Psoas muscle (tissue), 8 donors: ENCODE results near the gene EDARADD. TPM values are rescaled to one million over a fixed set of nuclear protein-coding genes. Genes with fewer than 3 reads are reported as not detected.
"Not testable (repeated sequence)": the region's sequence is repeated elsewhere in the genome, so short reads cannot be mapped to it uniquely, and the experiment has no call there.

ENCODE experiments used
- ATAC-seq, 4 donors: fragments of 200-7000 bp; cut with Tn5 transposase; one replicate each; pipeline ENCODE4 v1.9.1; 2020; ENCODE audit warnings: moderate library complexity in 3 of 4, mild to moderate bottlenecking in 2 of 4
- DNase-seq, 2 donors: peaks; one replicate each; pipeline ENCODE4 v3.0.0-alpha.2; 2020
- H3K27ac ChIP-seq: fragments of 200-600 bp; one replicate; pipeline ENCODE4 v1.8.0; 2022
- H3K27me3 ChIP-seq, 3 donors: fragments of 200-600 bp in 1 of 3; one replicate each; pipeline versions ENCODE4 v1.6.1 to v1.8.0; 2013 to 2022; ENCODE audit warnings: low read length in 2 of 3, mild to moderate bottlenecking in 2 of 3, moderate library complexity in 1 of 3; ENCODE audit not compliant: insufficient read depth in 3 of 3
- H3K36me3 ChIP-seq, 2 donors: fragments of 200-600 bp in 1 of 2; one replicate each; pipeline versions ENCODE4 v1.6.1 to v1.8.0; 2013 to 2022; ENCODE audit warnings: low read depth in 1 of 2, mild to moderate bottlenecking in 1 of 2, moderate library complexity in 1 of 2; ENCODE audit not compliant: insufficient read depth in 1 of 2
- H3K4me1 ChIP-seq: fragments of 200-600 bp; one replicate; pipeline ENCODE4 v1.8.0; 2022
- H3K4me3 ChIP-seq: fragments of 200-600 bp; one replicate; pipeline ENCODE4 v1.8.0; 2022; ENCODE audit warnings: mild to moderate bottlenecking
- H3K9me3 ChIP-seq: fragments of 200-600 bp; one replicate; pipeline ENCODE4 v1.8.0; 2022
- CTCF ChIP-seq: fragments of 200-600 bp; IDR thresholded peaks from one replicate; pipeline ENCODE4 v1.8.0; 2022; ENCODE audit warnings: antibody characterized with exemption
- WGBS, 3 donors: extraction: QIAGEN DNeasy Blood & Tissue Kit; methylation state at CpG; one replicate each; pipeline versions ENCODE4 v1.1.6 to v1.1.7; 2013; 5-methylcytosine and 5-hydroxymethylcytosine counted together
- intact Hi-C, 2 donors: fragments of 100-400 bp; cut with DNase I; formaldehyde crosslinking; loops; one replicate each; pipeline versions ENCODE4 v1.11.0 to v1.14.2; 2022
- polyA plus RNA-seq, 3 donors: library from polyadenylated mRNA; stranded (reverse); fragments of 200-250 nt; gene quantifications; one replicate each; pipeline ENCODE4 v1.2.3, GENCODE V29; 2013
- total RNA-seq, 4 donors: library from RNA; stranded (reverse); fragmentation: NEBNext Ultra II Directional in 2 of 4; extraction: Animal tissue kit (Norgen Biotek cat#: 25700) in 2 of 4; gene quantifications; one replicate each; pipeline versions ENCODE4 v1.2.1 to v1.2.4, GENCODE V29; 2021 to 2023
- donor health status: healthy with polysubstance abuse.
- donor health status: DM: no; HTN: no; CAD: no; lungs with moderate emphysema.
- donor health status: Bipolar disorder and iron deficiency.
- donor health status: healthy.
- donor health status: DM: yes; HTN: yes; CAD: no.
- donor health status: DM: no; HTN: no; CAD: no.
- donor health status: DM: no; HTN: no; CAD: no.
- donor health status: DM: yes; HTN: yes; CAD: no.

Gene EDARADD
- total and polyA plus RNA-seq, 7 donors: 0.05 to 0.25 TPM; not detected in 5

DNA sequence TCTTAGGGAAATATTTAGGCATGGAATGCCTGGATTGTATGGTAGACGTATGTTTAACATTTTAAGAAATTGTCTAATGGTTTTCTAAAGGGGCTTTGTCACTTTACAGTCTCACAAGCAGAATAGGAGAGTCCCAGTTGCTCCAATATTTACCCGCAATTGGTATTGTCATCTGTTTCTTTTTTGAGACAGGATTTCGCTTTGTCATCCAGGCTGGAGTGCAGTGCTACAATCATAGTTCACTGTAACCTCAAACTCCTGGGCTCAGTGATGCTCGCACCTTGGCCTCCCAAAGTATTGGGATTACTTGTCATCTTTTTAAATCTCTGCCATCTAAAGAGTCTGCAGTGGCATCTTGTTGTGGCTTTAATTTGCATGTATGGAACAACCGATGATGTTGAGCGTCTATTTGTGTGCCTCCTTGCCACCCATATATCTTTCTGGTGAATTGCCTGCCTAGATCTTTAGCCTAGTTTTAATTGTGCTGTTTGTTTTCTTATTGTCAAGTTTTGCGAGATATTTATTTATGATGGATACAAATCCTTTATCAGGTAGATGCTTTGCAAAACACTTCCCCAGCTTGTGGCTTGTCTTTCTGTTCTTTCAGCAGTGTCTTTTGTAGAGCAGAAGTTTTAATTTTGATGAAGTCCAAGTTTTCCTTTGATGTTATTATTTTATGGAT lies 32.0 kb upstream of the EDARADD start:
- Histone ChIP-seq H3K27me3 (peaks cover 0 to 2% (median 0%) of the 10 kb centered on the region in 3 donors), H3K4me3 (no peak overlapping the region), H3K9me3 (no peaks in the 10 kb centered on the region), H3K27ac (no peak overlapping the region), H3K36me3 (no peaks in the 10 kb centered on the region), H3K4me1 (no peaks in the 10 kb centered on the region)
- no peak for DNase-seq
- no peak for ATAC-seq
- intact Hi-C loops: no loop called here
- WGBS, 3 donors: 83 to 86% (median 85%) methylated on average over 7 of the region's 7 CpGs
- TF ChIP-seq CTCF: no peak

DNA sequence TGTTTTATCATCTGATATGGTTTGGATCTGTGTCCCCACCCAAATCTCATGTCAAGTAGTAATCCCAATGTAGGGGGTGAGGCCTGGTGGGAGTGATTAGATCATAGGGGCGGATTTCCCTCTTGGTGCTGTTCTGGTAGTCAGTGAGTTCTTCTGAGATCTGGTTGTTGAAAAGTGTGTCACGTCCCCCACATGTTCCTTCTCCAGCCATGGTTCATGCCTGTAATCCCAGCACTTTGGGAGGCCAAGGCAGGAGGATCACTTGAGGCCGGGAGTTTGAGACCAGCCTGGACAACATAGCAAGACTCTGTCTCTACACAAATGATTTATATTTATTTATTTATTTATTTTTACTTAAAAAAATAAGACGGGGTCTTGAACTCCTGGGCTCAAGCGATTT lies 30.8 kb upstream of the EDARADD start:
- Histone ChIP-seq H3K4me1 (no peaks in the 10 kb centered on the region), H3K27ac (no peak overlapping the region), H3K9me3 (no peaks in the 10 kb centered on the region), H3K36me3 (no peaks in the 10 kb centered on the region), H3K4me3 (no peak overlapping the region), H3K27me3 (peaks cover 0 to 2% (median 0%) of the 10 kb centered on the region in 3 donors)
- intact Hi-C loops: no loop called here
- DNase-seq (no peak), ATAC-seq (no peak)
- 86 to 97% (median 95%) methylated on average over 5 of the region's 5 CpGs for WGBS, 3 donors
- no peak for TF ChIP-seq CTCF

- no peaks in the 10 kb centered on the region for H3K4me1 ChIP-seq
- no peak for DNase-seq
- no peaks in the 10 kb centered on the region for H3K9me3 ChIP-seq
- H3K27me3 ChIP-seq: no peaks in the 10 kb centered on the region
- no peak for TF ChIP-seq CTCF
- no peak overlapping the region for H3K27ac ChIP-seq
- whole genome bisulfite sequencing, 3 donors: 54 to 60% (median 59%) methylated on average over 7 of the region's 7 CpGs
- H3K36me3 ChIP-seq: no peaks in the 10 kb centered on the region
- ATAC-seq: no peak
- intact Hi-C loops: no loop called here
- H3K4me3 ChIP-seq: no peak overlapping the region
These were observed 28.0 kb upstream of the EDARADD start for GRCh38 chr1:236365999-236366570.

DNA sequence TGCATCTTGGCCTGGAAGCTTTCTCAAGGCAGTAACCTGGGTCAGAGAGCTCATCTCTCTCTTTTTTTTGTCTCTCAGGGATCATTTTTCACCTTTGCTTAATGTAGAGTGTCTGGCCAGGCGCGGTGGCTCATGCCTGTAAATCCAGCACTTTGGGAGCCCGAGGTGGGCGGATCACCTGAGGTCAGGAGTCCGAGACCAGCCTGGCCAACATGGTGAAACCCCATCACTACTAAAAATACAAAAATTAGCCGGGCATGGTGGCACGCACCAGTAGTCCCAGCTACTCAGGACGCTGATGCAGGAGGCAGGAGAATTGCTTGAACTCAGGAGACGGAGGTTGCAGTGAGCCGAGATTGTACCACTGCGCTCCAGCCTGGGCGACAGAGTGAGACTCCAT lies 27.4 kb upstream of the EDARADD start:
- H3K4me3 ChIP-seq, H3K4me1 ChIP-seq, H3K27me3 ChIP-seq, DNase-seq, H3K9me3 ChIP-seq, H3K27ac ChIP-seq, H3K36me3 ChIP-seq, intact Hi-C loops, ATAC-seq: not testable (repeated sequence)
- WGBS, 3 donors: 81 to 92% (median 90%) methylated on average over 12 of the region's 12 CpGs

- no peak overlapping the region for H3K27ac ChIP-seq
- H3K4me1 ChIP-seq: no peaks in the 10 kb centered on the region
- no peaks in the 10 kb centered on the region for H3K27me3 ChIP-seq
- intact Hi-C loops: no loop called here
- no peak overlapping the region for H3K4me3 ChIP-seq
- H3K9me3 ChIP-seq: peaks cover 3% of the 10 kb centered on the region
- ATAC-seq: no peak
- TF ChIP-seq CTCF: no peak
- 71 to 81% (median 75%) methylated on average over 1 of the region's 1 CpG for WGBS, 3 donors
- H3K36me3 ChIP-seq: no peaks in the 10 kb centered on the region
- DNase-seq: no peak
These were observed 23.7 kb upstream of the EDARADD start for GRCh38 chr1:236370420-236370819.
